ENCODE measurements around the gene CENPC. TPM values are rescaled to one million over a fixed set of nuclear protein-coding genes. Genes with fewer than 3 reads are reported as not detected.
"Not testable (repeated sequence)": the region's sequence is repeated elsewhere in the genome, so short reads cannot be mapped to it uniquely, and the experiment has no call there.

CENPC gene
- total RNA-seq, 2 experiments from 2014 or later: 33.2 to 33.7 TPM

DNA sequence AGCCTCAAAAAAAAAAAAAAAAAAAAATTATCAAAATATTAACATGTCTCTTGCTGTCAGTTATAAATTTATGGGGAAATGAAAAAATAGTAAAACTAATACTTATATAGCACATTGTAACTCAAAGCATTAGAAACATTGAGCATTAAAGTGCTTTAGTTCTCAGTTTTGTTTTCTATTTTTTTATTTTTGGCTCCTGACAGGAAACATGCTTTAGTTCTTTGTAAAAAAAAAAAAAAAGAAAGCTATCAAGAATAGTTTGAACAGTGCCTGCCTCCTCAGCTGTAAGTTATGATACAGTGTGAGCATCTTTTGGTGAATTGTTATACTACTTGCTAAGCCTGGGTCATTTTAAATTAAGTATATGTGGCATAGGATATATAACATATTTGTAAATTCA is 5.1 kb upstream of the CENPC start:
- CTCF ChIA-PET: interaction anchor here (1.4 to 2.3 kb wide), 2 partner anchors 31 to 361 kb away, joined by 4 to 15 read pairs; no protein-coding TSS in a partner anchor
- no peak overlapping the region for H3K4me3 Mint-ChIP-seq
- POLR2A ChIA-PET: interaction anchor here (0.6 to 0.7 kb wide), 2 partner anchors 61 to 352 kb away, joined by 3 to 7 read pairs; no protein-coding TSS in a partner anchor

DNA sequence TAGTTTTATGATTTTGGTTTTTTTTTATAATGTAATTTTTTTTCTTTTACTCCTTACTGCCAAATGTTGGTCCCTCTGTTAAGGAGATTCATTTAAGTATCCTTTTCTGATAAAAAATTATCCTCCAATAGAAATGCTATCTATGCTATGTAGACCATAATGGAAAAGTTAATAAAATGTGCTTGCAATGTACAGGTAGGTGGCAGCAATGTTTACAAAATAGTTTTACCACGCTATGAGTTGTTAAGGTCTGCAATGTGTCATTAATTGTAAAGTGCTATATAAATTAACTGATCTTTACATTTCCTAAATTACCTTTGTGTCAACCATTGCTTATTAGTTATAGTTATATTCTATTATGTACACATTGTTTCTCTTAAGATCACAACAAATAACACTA is 3.8 kb upstream of the CENPC start:
- no peaks in the 10 kb centered on the region for H3K27me3 Mint-ChIP-seq (ENCODE audit: low read depth)
- ATAC-seq (no peak), DNase-seq (no peak)
- H3K4me1 Mint-ChIP-seq (ENCODE audit: low read depth): peaks cover 21% of the 10 kb centered on the region
- ChIA-PET CTCF (interaction anchor here (1.0 to 2.3 kb wide), 3 partner anchors 10 to 362 kb away, joined by 3 to 15 read pairs (median 4); no protein-coding TSS in a partner anchor), POLR2A (no interaction called here)
- no peak overlapping the region for H3K27ac Mint-ChIP-seq
- no peaks in the 10 kb centered on the region for H3K9me3 Mint-ChIP-seq (ENCODE audit: insufficient read depth)
- peaks cover 8% of the 10 kb centered on the region for H3K36me3 Mint-ChIP-seq (ENCODE audit: low read depth)
- no peak overlapping the region for H3K4me3 Mint-ChIP-seq

More for the DNA sequence above, 5.1 kb upstream of the CENPC start:
- Mint-ChIP-seq H3K36me3 (ENCODE audit: low read depth) (no peaks in the 10 kb centered on the region), H3K27me3 (ENCODE audit: low read depth) (no peaks in the 10 kb centered on the region), H3K27ac (no peak overlapping the region), H3K4me1 (ENCODE audit: low read depth) (peaks cover 18% of the 10 kb centered on the region), H3K9me3 (ENCODE audit: insufficient read depth) (no peaks in the 10 kb centered on the region)
- ATAC-seq (no peak), DNase-seq (no peak)

DNA sequence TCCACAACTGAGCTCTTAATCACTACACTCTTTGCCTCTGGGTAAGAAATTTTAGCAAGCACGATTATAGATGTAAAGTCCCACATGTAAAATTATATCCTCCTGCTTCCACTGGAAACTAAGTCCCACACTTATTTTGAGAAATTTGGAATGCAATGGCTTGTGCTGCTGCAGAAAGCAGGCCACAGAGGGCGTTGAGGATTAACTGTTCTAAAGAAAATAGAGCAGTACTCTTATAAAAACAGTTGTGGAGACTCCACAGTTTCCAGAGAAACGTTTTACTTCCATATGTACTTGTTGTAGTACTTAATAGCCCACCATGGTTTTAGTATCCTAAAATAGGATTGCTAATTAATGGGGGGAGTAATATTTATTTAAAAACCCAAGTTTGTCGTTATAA is 1.7 kb upstream of the CENPC start:
- peaks cover 36% of the 10 kb centered on the region for H3K4me1 Mint-ChIP-seq (ENCODE audit: low read depth)
- ChIA-PET POLR2A (interaction anchor here (2.1 to 3.1 kb wide), 2 partner anchors 21 to 153 kb away, joined by 5 to 27 read pairs; partner anchors contain the start of gene UBA6), CTCF (interaction anchor here (0.6 to 2.4 kb wide), 7 partner anchors 10 to 830 kb away, joined by 3 to 9 read pairs (median 3); partner anchors contain the start of gene UBA6)
- H3K36me3 Mint-ChIP-seq (ENCODE audit: low read depth): peaks cover 26% of the 10 kb centered on the region
- no peaks in the 10 kb centered on the region for H3K9me3 Mint-ChIP-seq (ENCODE audit: insufficient read depth)
- no peak for DNase-seq
- ATAC-seq: no peak
- H3K27ac Mint-ChIP-seq: no peak overlapping the region
- H3K4me3 Mint-ChIP-seq: peak overlapping the region; percentile 43
- H3K27me3 Mint-ChIP-seq (ENCODE audit: low read depth): no peaks in the 10 kb centered on the region

DNA sequence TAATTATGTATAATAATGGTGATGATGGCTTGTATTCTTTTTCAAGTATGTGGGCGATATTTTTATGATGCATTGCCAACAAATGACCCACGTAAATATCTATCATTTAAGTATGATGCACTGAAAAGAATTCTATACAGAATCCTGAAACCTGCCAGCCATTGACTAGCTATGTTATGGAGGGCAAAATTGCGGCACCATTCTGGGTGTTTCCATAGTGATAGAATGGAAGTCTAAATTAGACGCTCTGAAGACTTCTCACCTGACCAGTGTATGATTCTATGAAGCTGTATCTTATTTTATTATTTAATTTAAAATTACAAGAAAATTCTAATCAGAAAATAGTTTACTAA is 677 bp upstream of the CENPC start:
- H3K27ac Mint-ChIP-seq: peak overlapping the region; percentile 57
- POLR2A ChIA-PET: interaction anchor here (0.7 to 3.1 kb wide), 7 partner anchors 10 to 154 kb away, joined by 3 to 27 read pairs (median 4); partner anchors contain the start of gene UBA6

DNA sequence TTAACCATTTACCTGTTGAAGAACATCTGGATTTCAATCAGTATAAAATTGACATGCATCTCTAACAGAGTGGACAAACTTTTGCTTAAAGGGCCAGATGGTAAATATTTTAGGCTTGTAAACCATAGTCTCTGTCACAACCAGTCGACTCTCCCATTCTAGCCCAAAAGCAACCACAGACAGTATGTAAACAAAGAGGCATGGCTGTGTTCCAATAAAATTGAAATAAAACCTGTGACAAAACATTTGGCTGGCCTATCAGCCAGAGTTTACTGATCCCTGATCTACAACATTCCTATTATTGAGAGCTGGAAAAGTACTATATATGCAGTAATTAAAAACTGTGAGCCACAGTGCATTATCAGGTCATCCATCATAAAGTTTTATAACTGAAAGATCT is 3.2 kb downstream of the CENPC start:
- H3K4me1 Mint-ChIP-seq (ENCODE audit: low read depth): peaks cover 37% of the 10 kb centered on the region
- CTCF ChIA-PET: no interaction called here

More for the DNA sequence above, 677 bp upstream of the CENPC start:
- DNase-seq (no peak), ATAC-seq (no peak)
- peaks cover 42% of the 10 kb centered on the region for H3K4me1 Mint-ChIP-seq (ENCODE audit: low read depth)
- no peaks in the 10 kb centered on the region for H3K27me3 Mint-ChIP-seq (ENCODE audit: low read depth)
- CTCF ChIA-PET: interaction anchor here (1.1 to 2.4 kb wide), 4 partner anchors 11 to 201 kb away, joined by 3 to 9 read pairs (median 6); partner anchors contain the start of gene UBA6
- peak overlapping the region; percentile 97 for H3K4me3 Mint-ChIP-seq
- H3K9me3 Mint-ChIP-seq (ENCODE audit: insufficient read depth): no peaks in the 10 kb centered on the region
- peaks cover 32% of the 10 kb centered on the region for H3K36me3 Mint-ChIP-seq (ENCODE audit: low read depth)

DNA sequence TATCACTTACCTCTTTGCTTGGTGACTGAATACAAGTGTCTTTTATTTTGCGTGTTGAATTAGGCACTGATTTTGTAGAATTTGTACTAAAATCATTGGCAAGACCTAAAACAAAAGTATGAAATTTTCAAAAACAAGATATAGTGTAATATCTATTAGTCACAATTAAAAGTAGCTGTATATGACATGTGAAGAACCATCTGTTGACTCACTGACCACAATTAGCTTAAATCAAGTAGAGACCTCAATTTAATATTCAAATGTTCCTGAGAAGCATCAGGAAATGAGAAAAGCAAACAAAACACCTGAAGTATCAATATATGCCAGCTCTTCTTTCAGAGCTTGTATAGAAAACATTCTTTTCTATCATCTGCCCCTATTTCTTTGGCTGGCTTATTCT is 5.5 kb downstream of the CENPC start:
- DNase-seq: no peak
- H3K27me3 Mint-ChIP-seq (ENCODE audit: low read depth): no peaks in the 10 kb centered on the region
- H3K36me3 Mint-ChIP-seq (ENCODE audit: low read depth): peaks cover 65% of the 10 kb centered on the region
- no peaks in the 10 kb centered on the region for H3K9me3 Mint-ChIP-seq (ENCODE audit: insufficient read depth)
- no peak for ATAC-seq
- H3K4me1 Mint-ChIP-seq (ENCODE audit: low read depth): peaks cover 27% of the 10 kb centered on the region
- no peak overlapping the region for H3K27ac Mint-ChIP-seq
- no peak overlapping the region for H3K4me3 Mint-ChIP-seq
- ChIA-PET CTCF (no interaction called here), POLR2A (no interaction called here)

More for the DNA sequence above, 3.2 kb downstream of the CENPC start:
- Mint-ChIP-seq H3K27me3 (ENCODE audit: low read depth) (no peaks in the 10 kb centered on the region), H3K36me3 (ENCODE audit: low read depth) (peaks cover 54% of the 10 kb centered on the region), H3K9me3 (ENCODE audit: insufficient read depth) (no peaks in the 10 kb centered on the region), H3K27ac (no peak overlapping the region), H3K4me3 (no peak overlapping the region)
- no peak for ATAC-seq
- no peak for DNase-seq
- POLR2A ChIA-PET: no interaction called here

DNA sequence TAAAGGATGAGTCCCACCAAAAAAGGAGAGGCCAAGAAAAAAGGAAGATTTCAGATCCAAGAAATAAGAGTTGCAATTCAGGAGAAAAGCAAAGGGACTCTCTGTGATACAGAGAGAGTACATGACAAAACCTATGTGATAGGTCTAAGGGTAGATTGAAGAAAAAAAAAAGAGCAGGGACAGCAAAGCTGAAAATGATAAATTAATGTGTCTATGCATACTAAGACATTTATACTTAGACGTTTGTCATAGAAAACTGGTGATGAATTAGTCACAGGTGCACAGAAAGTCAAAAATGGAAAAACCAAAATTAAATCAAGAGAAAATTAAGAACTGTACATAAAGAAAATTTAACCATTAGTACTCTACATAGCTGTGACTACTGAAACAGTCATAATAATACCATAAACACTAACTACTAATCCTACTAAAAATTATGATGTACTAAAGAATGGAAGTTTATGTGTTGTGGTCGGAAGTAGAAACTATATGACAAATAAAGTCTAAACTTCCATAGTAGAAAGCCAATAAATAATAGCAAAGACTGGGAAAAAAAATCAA is 9.9 kb downstream of the CENPC start:
- DNase-seq: no peak
- no peaks in the 10 kb centered on the region for H3K4me1 Mint-ChIP-seq (ENCODE audit: low read depth)
- no peak for ATAC-seq
- no peak overlapping the region for H3K4me3 Mint-ChIP-seq
- POLR2A ChIA-PET: no interaction called here
- H3K9me3 Mint-ChIP-seq (ENCODE audit: insufficient read depth): peaks cover 7% of the 10 kb centered on the region
- H3K27me3 Mint-ChIP-seq (ENCODE audit: low read depth): no peaks in the 10 kb centered on the region
- H3K36me3 Mint-ChIP-seq (ENCODE audit: low read depth): peaks cover 73% of the 10 kb centered on the region
- CTCF ChIA-PET: no interaction called here
- no peak overlapping the region for H3K27ac Mint-ChIP-seq

DNA sequence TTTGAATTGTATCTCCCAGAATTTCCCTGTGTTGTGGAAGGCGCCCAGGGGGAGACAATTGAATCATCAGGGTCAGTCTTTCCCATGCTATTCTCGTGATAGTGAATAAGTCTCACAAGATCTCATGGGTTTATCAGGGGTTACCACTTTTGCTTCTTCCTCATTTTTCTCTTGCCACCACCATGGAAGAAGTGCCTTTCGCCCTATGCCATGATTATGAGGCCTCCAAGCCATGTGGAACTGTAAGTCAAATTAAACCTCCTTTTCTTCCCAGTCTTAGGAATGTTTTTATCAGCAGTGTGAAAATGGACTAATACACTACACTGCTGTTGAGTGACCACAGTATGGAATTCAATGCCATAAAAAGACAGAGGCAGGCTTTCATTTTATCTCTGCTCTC is 12.2 kb downstream of the CENPC start:
- ATAC-seq: no peak
- DNase-seq: no peak
- Mint-ChIP-seq H3K27ac (no peak overlapping the region), H3K27me3 (ENCODE audit: low read depth) (no peaks in the 10 kb centered on the region), H3K36me3 (ENCODE audit: low read depth) (peaks cover 67% of the 10 kb centered on the region), H3K4me1 (ENCODE audit: low read depth) (no peaks in the 10 kb centered on the region), H3K9me3 (ENCODE audit: insufficient read depth) (peaks cover 7% of the 10 kb centered on the region), H3K4me3 (no peak overlapping the region)
- POLR2A ChIA-PET: no interaction called here
- CTCF ChIA-PET: no interaction called here

DNA sequence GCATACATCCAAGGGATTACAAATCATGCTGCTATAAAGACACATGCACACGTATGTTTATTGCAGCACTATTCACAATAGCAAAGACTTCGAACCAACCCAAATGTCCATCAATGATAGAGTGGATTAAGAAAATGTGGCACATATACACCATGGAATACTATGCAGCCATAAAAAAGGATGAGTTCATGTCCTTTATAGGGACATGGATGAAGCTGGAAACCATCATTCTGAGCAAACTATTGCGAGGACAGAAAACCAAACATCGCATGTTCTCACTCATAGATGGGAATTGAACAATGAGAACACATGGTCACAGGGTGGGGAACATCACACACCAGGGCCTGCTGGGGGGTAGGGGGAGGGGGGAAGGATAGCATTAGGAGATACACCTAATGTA is 12.9 kb downstream of the CENPC start:
- H3K4me3 Mint-ChIP-seq; ATAC-seq; H3K9me3 Mint-ChIP-seq (ENCODE audit: insufficient read depth); CTCF ChIA-PET; DNase-seq; H3K27ac Mint-ChIP-seq; H3K4me1 Mint-ChIP-seq (ENCODE audit: low read depth); POLR2A ChIA-PET; H3K27me3 Mint-ChIP-seq (ENCODE audit: low read depth): not testable (repeated sequence)
- peaks cover 70% of the 10 kb centered on the region for H3K36me3 Mint-ChIP-seq (ENCODE audit: low read depth)

DNA sequence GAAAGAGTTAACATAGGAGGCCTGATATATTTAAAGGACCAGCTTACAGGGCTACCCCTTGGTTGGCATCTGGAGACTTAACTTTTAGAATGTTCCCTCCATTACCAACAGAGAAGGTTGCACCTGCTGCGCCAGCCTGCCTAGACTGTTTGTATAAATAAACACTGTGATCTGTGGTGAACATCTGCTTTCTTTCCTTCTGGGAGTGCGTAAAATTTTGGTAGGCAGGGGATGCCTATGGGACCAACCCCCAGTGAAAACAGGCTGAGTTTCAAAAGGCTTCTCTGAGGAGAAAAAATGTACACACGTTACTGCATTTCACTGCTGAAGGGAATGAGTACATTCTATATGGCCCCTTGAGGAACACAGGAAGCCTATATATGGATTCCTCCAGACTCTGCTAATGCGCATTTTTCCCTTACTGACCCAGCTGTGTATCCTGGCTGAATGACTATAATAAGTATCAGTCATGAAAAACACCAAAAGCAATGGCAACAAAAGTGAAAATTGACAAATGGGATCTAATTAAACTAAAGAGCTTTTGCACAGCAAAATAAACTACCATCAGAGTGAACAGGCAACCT is 13.8 kb downstream of the CENPC start:
- Mint-ChIP-seq H3K27me3 (ENCODE audit: low read depth) (no peaks in the 10 kb centered on the region), H3K9me3 (ENCODE audit: insufficient read depth) (peaks cover 7% of the 10 kb centered on the region), H3K27ac (no peak overlapping the region), H3K36me3 (ENCODE audit: low read depth) (peaks cover 77% of the 10 kb centered on the region), H3K4me1 (ENCODE audit: low read depth) (peaks cover 4% of the 10 kb centered on the region), H3K4me3 (no peak overlapping the region)
- ChIA-PET POLR2A (no interaction called here), CTCF (no interaction called here)
- DNase-seq: no peak
- ATAC-seq: no peak

DNA sequence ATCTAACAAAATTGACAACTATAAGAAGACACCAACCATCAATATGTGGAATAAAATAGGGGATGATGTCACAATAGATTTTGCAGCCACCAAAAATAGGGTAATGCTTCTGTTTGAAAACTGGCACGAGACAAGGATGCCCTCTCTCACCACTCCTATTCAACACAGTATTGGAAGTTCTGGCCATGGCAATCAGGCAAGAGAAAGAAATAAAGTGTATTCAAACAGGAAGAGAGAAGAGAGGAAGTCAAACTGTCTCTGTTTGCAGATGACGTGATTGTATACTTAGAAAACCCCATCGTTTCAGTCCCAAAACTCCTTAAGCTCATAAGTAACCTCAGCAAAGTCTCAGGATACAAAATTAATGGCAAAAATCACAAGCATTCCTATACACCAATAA is 21.2 kb downstream of the CENPC start:
- H3K4me3 Mint-ChIP-seq; CTCF ChIA-PET; ATAC-seq; H3K9me3 Mint-ChIP-seq (ENCODE audit: insufficient read depth); DNase-seq; H3K27me3 Mint-ChIP-seq (ENCODE audit: low read depth): not testable (repeated sequence)
- Mint-ChIP-seq H3K27ac (peak overlapping the region; percentile 64), H3K36me3 (ENCODE audit: low read depth) (peaks cover 69% of the 10 kb centered on the region), H3K4me1 (ENCODE audit: low read depth) (peaks cover 49% of the 10 kb centered on the region)
- POLR2A ChIA-PET: interaction anchor here (1.0 to 1.5 kb wide), 2 partner anchors 21 to 176 kb away, joined by 3 to 4 read pairs; partner anchors contain the start of gene CENPC

DNA sequence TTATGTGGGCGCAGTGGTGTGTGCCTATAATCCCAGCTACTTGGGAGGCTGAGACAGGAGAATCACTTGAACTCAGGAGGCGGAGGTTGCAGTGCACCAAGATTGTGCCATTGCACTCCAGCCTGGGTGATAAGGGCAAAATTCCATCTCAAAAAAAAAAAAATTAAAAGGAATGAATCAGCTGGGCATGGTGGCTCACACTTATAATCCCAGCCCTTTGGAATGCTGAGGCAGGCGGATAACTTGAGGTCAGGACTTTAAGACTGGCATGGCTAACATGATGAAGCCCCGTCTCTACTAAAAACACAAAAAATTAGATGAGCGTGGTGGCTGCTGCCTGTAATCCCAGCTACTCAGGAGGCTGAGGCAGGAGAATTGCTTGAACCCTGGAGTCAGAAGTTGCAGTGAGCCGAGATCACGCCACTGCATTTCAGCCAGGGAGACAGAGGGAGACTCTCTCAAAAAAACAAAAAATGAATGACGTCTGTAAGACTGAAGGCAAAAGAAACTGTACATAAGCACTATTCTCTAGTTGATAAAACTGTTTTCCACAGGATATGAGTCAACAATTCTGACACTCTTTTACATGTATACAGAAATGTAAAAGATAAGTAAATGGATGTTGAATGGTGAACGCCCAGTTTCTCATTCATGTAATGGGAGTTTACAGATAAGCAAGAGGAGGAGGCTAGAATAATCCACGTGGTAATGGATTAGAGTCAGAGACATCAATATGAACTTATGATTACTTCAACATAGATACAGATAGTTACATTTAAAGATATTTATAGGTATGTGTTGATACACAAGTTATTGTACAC is 22.2 kb downstream of the CENPC start:
- POLR2A ChIA-PET: interaction anchor here (1.0 kb wide), 1 partner anchor 177 kb away, joined by 4 read pairs; no protein-coding TSS in a partner anchor
- Mint-ChIP-seq H3K27ac (peak overlapping the region; percentile 75), H3K4me3 (no peak overlapping the region), H3K4me1 (ENCODE audit: low read depth) (peaks cover 49% of the 10 kb centered on the region), H3K27me3 (ENCODE audit: low read depth) (no peaks in the 10 kb centered on the region), H3K36me3 (ENCODE audit: low read depth) (peaks cover 68% of the 10 kb centered on the region), H3K9me3 (ENCODE audit: insufficient read depth) (no peaks in the 10 kb centered on the region)
- DNase-seq: no peak
- CTCF ChIA-PET: interaction anchor here (0.9 kb wide), 1 partner anchor 30 kb away, joined by 3 read pairs; no protein-coding TSS in a partner anchor
- ATAC-seq: peak; percentile 72

Data from activated CD8-positive, alpha-beta T cell treated with anti-CD3 and anti-CD28 coated beads, Interleukin-2, amount 10 ng/mL, durations not matched to agents 7 days and 5 days (primary cell).